ENCODE measurements around the gene LTF.

DNA sequence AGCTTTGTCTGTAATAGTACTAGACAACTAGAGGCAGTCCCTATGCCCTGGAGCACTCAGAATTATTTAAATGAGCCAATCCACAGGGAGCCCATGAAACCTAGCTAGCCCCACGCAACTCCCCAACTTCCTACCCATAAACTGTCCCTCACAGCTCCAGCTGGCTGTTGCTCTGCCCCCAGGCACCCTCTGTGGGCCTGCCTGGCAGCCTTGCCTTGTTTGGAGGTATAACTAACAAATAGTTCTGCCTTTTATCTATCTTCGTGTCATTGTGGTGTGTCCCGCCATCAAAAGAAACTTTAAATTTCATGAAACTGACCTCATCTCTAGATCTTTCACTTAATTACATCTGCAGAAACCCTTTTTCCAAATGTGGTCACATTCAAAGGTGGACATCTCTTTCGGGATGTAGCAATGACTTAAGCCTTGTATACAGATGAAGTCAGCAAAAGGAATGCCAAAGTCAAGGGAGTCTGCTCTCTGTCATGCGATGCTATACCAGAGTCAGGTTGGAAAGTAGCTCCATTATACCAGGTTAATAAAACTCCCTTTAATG, 31.3 kb upstream of the LTF start:
- TF ChIP-seq, protein P1, sequence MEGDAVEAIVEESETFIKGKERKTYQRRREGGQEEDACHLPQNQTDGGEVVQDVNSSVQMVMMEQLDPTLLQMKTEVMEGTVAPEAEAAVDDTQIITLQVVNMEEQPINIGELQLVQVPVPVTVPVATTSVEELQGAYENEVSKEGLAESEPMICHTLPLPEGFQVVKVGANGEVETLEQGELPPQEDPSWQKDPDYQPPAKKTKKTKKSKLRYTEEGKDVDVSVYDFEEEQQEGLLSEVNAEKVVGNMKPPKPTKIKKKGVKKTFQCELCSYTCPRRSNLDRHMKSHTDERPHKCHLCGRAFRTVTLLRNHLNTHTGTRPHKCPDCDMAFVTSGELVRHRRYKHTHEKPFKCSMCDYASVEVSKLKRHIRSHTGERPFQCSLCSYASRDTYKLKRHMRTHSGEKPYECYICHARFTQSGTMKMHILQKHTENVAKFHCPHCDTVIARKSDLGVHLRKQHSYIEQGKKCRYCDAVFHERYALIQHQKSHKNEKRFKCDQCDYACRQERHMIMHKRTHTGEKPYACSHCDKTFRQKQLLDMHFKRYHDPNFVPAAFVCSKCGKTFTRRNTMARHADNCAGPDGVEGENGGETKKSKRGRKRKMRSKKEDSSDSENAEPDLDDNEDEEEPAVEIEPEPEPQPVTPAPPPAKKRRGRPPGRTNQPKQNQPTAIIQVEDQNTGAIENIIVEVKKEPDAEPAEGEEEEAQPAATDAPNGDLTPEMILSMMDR (IDR thresholded peaks at IDR 0.05; ENCODE audit: poor library complexity, severe bottlenecking): no peak
- no peak for TF ChIP-seq POLR2AphosphoS5 (IDR thresholded peaks at IDR 0.05)
